Stimulated activated naive CD8-positive, alpha-beta T cell treated with anti-CD3 and anti-CD28 coated beads, Interleukin-15, amount 100 ng/mL, for 72 hours (primary cell): ENCODE results near the gene MERTK.

Experiments used
- ATAC-seq: fragments of 150-1000 bp; cut with Tn5 transposase; 2 replicates; pipeline ENCODE4 v1.10.0; 2021; ENCODE audit warnings: mild to moderate bottlenecking, moderate library complexity
- DNase-seq, 2 donors: peaks; one replicate each; pipeline ENCODE4 v3.0.0; 2021 to 2022
- H3K27ac Mint-ChIP-seq, 2 donors: one replicate each; pipeline ENCODE4 v1.8.0; 2022; ENCODE audit warnings: mild to moderate bottlenecking in 2 of 2, mixed read lengths in 2 of 2, moderate library complexity in 2 of 2
- H3K27me3 Mint-ChIP-seq: one replicate; pipeline ENCODE4 v1.8.0; 2022; ENCODE audit warnings: mixed read lengths
- H3K4me1 Mint-ChIP-seq: one replicate; pipeline ENCODE4 v1.8.0; 2022; ENCODE audit warnings: mild to moderate bottlenecking, mixed read lengths
- H3K4me3 Mint-ChIP-seq, 2 donors: one replicate each; pipeline ENCODE4 v1.8.0; 2022; ENCODE audit warnings: mild to moderate bottlenecking in 2 of 2, mixed read lengths in 2 of 2, moderate library complexity in 1 of 2
- H3K9me3 Mint-ChIP-seq, 2 donors: one replicate each; pipeline ENCODE4 v1.8.0; 2022; ENCODE audit warnings: mixed read lengths in 2 of 2

The MERTK gene

DNA sequence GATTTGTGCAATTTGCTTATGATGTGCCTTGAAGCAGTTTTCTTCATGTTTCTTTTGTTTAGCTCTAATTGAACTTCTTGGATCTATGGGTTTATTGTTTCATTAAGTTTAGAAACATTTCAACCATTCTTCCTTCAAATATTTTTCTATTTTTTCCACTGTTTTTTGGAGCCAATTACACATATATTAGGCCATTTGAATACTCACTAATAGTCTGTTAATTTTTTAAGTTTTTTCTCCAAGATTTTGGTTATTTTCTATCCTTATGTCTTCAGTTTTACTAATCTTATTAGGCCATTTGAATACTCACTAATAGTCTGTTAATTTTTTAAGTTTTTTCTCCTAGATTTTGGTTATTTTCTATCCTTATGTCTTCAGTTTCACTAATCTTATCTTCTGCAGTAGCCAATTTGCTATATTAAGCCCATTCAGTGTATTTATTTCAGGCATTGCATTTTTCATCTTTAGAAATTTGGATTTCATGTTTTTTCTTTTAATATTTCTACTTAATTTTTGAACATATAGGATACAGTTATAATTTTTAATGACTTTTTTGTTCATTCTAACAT, 147.1 kb downstream of the MERTK start:
- DNase-seq (no peak), ATAC-seq (no peak)
- H3K9me3 Mint-ChIP-seq: no peaks in the 10 kb centered on the region
- H3K27me3 Mint-ChIP-seq: peaks cover 18% of the 10 kb centered on the region
- H3K27ac Mint-ChIP-seq: no peak overlapping the region
- H3K4me1 Mint-ChIP-seq: no peaks in the 10 kb centered on the region
- H3K4me3 Mint-ChIP-seq: no peak overlapping the region

DNA sequence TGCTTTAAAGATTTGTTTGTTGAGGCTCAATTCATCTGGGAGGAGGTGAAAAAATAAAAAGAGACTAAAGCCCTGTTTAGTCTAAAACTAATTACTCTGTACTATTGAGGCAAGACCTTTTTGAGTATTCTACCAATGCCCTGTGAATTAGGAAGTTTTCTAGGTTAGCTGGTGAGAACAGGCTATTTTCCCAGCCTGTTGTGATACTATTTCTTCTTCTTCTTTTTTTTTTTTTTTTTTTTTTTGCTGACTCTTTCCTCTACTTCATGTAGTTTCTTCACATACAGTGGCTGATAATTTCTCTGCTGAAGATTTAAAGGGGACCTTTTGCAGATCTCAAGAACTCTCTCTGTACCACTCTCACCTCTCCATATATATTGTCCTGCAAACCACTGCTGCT, 147.8 kb downstream of the MERTK start:
- no peaks in the 10 kb centered on the region for H3K9me3 Mint-ChIP-seq
- H3K27ac Mint-ChIP-seq: no peak overlapping the region
- H3K4me3 Mint-ChIP-seq: no peak overlapping the region
- ATAC-seq: no peak
- peaks cover 18% of the 10 kb centered on the region for H3K27me3 Mint-ChIP-seq
- no peak for DNase-seq
- no peaks in the 10 kb centered on the region for H3K4me1 Mint-ChIP-seq

DNA sequence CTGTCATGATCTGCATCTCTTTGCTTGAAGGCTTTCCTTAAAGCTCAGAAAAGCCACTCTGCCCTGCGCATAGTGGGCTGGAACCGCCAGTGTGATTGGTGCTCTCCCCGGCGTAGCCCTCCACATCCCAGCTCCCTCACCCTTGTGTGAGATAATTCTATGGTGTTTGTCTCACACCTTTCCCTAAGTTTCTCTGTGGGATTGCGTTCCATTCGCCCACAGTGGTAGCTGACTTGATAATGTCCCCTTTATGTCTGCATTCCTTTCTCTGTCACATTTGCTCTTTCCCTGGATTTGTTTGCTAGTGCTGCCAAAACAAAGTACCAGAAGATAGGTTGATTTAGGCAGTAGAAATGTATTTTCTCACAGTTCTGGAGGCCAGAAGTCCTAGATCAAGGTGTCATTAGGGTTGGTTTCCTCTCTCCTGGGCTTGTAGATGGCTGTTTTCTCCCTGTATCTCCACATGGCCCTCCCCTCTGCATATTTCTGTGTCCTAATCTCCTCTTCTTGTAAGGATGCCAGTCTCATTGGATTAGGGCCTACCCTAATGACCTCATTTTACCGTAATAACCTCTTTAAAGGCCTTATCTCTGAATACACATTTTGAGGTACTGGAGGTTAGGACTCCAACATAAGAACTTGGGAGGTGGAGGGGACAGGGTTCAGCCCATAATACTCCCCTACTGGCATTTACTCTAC, 149.3 kb downstream of the MERTK start:
- Mint-ChIP-seq H3K4me3 (no peak overlapping the region), H3K27ac (no peak overlapping the region), H3K9me3 (no peaks in the 10 kb centered on the region), H3K4me1 (no peaks in the 10 kb centered on the region), H3K27me3 (peaks cover 18% of the 10 kb centered on the region)
- DNase-seq: no peak
- no peak for ATAC-seq

DNA sequence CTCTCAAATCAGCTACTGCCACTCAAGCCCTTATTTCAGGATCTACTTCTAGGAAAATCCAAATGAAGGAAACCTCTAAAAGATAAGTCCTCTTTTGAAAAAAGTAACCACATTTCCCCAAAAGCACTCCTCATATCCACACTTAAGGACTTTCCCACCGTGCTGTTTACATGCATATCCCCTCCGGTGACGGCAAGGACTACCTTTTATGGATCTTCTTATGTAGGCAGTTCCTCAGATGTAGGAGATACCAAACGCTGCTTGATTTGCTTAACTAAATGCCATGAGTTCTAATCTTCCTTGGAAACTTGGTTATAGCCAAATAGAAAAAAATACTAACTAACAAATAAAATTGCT, 149.8 kb downstream of the MERTK start:
- peaks cover 1% of the 10 kb centered on the region for H3K4me1 Mint-ChIP-seq
- no peak overlapping the region for H3K4me3 Mint-ChIP-seq
- peaks cover 18% of the 10 kb centered on the region for H3K27me3 Mint-ChIP-seq
- no peak for ATAC-seq
- no peaks in the 10 kb centered on the region for H3K9me3 Mint-ChIP-seq
- DNase-seq: no peak
- no peak overlapping the region for H3K27ac Mint-ChIP-seq

DNA sequence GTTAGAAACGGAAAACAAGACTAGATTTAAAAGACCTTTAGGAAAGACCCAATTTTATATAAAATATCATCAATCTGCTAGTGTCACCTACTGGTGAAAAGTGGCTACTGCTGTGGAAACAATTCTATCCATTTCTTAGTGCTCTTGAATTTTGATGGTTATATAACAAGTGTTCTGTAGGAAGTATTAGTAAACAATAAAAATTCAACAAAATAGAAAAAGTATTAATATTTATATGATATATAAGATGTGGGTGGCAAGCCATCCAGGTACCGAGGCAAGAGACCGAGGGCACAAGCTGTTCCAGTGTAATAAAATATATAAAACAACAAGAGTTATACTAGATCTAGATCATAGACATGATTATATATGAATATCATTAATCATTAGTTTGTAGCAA, 150.5 kb downstream of the MERTK start:
- Mint-ChIP-seq H3K9me3 (no peaks in the 10 kb centered on the region), H3K4me3 (no peak overlapping the region), H3K27ac (no peak overlapping the region), H3K27me3 (peaks cover 18% of the 10 kb centered on the region), H3K4me1 (peaks cover 8% of the 10 kb centered on the region)
- peak in 1 of 2 donors; percentile 27 for DNase-seq
- no peak for ATAC-seq

DNA sequence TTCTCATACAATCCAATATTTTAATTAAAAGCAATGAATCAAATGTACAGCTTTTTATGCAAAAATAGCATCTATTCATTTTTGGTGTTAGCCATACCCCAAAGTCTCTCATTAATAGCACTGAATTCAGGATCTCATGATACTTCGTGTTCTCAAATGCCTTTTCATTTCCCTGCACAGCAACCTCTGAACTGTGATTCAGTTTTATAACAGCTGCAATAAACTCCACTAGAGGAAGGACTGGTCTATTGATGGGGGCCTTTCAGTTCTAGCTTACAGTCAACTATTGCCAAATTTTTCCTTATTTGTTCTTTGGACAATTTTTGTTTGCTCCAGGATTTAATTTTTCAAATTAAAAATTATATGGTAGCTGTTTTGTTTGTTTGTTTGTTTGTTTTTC, 151.9 kb downstream of the MERTK start:
- ATAC-seq (no peak), DNase-seq (no peak)
- Mint-ChIP-seq H3K9me3 (no peaks in the 10 kb centered on the region), H3K4me1 (peaks cover 10% of the 10 kb centered on the region), H3K27ac (no peak overlapping the region), H3K4me3 (no peak overlapping the region), H3K27me3 (peaks cover 18% of the 10 kb centered on the region)

DNA sequence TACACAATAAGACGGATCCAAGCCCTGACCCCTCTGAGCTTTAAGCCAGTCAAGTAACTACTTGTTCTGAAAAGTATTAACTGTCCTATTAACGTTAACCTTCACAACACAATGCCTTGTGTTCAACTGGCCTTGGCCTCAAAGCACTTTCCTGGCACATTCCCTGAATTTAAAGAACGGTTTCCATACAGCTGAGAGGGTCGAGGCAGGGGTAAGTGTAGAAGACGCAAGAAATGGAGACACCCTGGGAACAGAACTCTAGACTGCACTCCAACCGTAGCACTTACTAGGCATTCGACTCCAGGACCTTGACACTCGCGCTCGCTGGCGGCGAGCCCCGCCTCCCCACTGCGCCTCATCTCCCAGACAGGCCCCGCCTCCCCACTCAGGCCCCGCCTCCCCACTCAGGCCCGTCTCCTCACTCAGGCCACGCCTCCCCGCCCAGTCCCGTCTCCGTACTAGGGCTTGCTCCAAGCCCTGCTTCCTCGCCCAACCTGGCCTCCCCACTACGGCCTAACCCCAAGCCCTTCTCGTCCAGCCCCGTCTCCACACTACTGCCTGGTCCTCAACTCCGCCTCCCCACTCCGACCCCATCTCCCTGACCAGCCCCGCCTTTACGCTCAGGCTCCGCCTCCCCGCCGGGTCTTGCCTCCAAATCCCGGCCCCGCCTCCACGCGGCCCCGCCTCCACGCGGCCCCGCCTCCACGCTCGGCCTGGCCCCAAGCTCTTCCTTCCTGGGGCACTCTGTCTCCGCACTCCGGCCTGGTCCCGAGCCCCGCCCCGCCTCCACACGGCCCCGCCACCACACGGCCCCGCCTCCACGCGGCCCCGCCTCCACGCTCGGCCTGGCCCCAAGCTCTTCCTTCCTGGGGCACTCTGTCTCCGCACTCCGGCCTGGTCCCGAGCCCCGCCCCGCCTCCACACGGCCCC, 155.8 kb downstream of the MERTK start:
- no peaks in the 10 kb centered on the region for H3K27me3 Mint-ChIP-seq
- peak; percentile 97 to 99 for DNase-seq
- peak overlapping the region; percentile 92 to 97 for H3K27ac Mint-ChIP-seq
- H3K4me3 Mint-ChIP-seq: peak overlapping the region; percentile 88 to 92
- H3K4me1 Mint-ChIP-seq: peaks cover 42% of the 10 kb centered on the region
- no peaks in the 10 kb centered on the region for H3K9me3 Mint-ChIP-seq
- peak; percentile 78 for ATAC-seq

DNA sequence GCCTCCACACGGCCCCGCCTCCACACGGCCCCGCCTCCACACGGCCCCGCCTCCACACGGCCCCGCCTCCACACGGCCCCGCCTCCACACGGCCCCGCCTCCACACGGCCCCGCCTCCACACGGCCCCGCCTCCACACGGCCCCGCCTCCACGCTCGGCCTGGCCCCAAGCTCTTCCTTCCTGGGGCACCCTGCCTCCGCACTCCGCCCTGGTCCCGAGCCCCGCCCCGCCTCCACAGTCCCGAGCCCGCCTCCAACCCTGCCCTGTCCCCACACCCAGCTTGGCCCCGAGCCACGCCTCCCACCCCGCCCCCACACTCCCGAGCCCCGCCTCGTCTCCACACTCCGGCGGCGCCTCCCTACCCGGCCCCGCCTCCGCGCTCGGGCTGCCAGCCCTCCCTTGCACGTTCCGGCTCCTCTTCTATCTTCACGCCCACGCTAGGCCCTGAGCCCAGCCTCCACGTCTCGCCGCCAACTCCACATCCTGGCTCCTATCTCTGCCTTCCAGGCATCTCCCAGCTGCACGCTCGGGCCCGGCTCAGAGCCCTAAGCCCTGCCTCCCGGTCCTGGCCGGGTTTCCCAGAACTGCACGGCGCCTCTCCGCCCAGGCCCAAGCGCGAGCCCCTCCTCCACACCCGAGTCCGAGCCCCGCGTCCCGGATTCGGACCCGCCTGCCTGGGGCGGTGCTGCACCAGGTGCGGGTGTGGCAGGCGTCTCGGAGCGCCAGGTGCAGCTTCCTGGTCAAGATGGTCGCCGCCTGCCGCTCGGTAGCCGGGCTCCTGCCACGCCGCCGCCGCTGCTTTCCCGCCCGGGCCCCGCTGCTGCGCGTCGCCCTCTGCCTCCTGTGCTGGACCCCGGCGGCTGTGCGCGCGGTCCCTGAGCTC, 156.7 kb downstream of the MERTK start, which contains the start of gene TMEM87B:
Gene TMEM87B (plus strand): TSS at position 423 of the 883 bp plus-strand sequence. CDS start 323 bp downstream, at position 746.
- ATAC-seq (peak; percentile 83), DNase-seq (peak; percentile 96 to 99)
- H3K4me3 Mint-ChIP-seq: peak within 1 kb of the TSS; percentile 95 to 96
- H3K4me1 Mint-ChIP-seq: peaks cover 42% of the 10 kb centered on the region
- H3K27me3 Mint-ChIP-seq: no peaks in the 10 kb centered on the region
- no peaks in the 10 kb centered on the region for H3K9me3 Mint-ChIP-seq
- peak within 1 kb of the TSS; percentile 92 to 97 for H3K27ac Mint-ChIP-seq

DNA sequence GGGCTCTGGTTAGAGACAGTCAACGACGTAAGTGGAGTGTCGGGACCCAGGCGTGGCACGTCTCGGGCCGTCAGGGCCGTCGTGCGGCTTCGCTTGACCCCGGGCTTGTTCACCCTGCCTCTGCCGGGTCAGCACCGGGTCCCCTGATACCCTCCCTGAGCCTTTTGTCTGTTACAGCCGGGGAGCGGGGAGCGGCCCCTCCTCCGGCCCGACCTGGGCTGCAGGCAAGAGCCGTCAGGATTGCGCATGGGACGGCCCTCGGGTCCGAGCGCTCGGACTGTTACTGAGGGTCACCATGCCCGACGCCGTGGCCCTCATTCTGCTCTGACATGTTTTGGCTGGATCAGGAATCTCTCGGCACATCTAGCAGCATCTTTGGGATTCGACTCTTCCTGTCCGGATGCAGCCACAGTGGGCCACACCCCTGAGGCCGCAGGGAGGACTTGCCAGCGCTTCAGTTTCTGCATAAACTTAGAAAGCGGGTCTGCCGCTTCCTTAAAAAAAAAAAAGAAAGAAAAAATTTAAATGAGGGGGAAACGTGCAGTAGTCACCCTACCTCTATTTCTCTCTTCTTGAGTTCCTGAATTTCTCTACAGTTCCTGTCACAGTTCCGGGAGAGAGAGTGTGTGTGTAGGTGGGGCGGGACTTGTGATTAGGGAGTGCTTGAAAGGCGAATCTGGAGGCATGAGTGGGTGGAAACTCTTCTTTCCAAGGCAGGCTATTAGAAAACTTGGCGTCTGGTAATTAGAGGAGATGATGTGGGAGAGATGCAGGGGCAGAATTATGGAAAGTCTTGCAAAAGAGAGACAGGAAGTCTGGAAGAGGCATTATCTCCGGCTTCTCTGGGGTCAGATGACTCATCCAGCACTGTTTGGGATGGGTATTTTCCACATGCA, 157.6 kb downstream of the MERTK start:
- Mint-ChIP-seq H3K27ac (peak overlapping the region; percentile 84 to 93), H3K4me3 (peak overlapping the region; percentile 95 to 96), H3K4me1 (peaks cover 42% of the 10 kb centered on the region), H3K27me3 (no peaks in the 10 kb centered on the region), H3K9me3 (no peaks in the 10 kb centered on the region)
- ATAC-seq: no peak
- DNase-seq: no peak

DNA sequence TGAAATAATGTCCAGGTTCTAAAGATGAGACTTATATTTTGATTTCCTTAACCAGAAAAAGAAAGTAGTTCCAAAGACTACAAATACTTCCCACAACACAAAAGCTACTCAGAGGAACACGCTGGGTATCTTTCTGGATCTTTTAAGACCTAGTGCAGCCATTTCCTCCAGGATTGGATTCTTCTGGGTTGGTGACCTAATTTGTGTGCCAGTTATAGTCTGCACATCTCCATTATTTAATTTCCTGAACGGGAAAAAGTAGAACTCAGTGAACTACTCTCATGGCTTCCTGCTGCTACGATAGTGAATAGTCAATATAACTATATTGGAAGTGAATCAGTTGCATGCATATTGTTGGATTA, 158.2 kb downstream of the MERTK start:
- H3K4me1 Mint-ChIP-seq: peaks cover 48% of the 10 kb centered on the region
- H3K4me3 Mint-ChIP-seq: peak overlapping the region; percentile 95 to 96
- ATAC-seq (no peak), DNase-seq (no peak)
- no peaks in the 10 kb centered on the region for H3K27me3 Mint-ChIP-seq
- no peaks in the 10 kb centered on the region for H3K9me3 Mint-ChIP-seq
- peak overlapping the region in 1 of 2 donors; percentile 84 for H3K27ac Mint-ChIP-seq

DNA sequence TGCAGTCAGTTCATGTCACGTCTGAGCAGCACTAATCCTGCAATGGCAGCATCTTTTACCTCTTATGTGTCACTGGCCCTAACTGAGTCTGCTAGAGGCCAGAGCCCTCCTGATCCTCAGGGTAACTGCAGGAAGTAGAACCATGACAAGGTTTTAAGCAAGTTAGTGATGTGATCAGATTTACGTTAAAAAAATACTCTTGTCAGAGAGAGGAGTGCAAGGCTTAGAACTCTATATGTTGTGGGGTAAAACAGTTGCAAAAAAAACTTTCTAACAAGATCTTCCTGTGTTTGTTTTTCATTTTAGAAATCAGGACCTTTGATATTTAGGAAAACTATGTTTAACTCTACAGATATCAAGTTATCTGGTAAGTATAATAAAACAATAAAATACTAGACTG, 161.3 kb downstream of the MERTK start:
- Mint-ChIP-seq H3K27me3 (no peaks in the 10 kb centered on the region), H3K9me3 (peaks cover 18 to 20% of the 10 kb centered on the region in 2 donors), H3K4me1 (peaks cover 60% of the 10 kb centered on the region), H3K4me3 (no peak overlapping the region), H3K27ac (no peak overlapping the region)
- DNase-seq (no peak), ATAC-seq (no peak)

DNA sequence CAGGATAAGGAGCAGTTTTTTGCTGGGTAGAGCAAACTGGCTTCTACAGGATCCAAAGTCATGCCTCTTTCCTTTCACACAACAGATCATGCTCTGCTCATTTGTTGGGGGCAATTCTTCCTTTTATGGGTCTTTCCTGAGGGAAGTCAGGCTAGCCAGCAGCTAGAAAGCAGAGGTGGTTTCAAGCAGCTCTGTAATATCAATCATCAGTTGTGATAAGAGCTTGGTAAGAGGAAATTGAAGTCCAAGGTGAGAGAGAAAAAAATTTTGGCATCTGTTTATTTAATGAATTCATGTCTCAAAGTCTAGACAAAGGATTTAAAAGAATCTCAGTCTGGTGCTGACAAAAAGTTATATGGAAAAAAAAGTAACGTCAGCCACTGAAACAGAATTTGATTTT, 162.9 kb downstream of the MERTK start:
- Mint-ChIP-seq H3K9me3 (peaks cover 18 to 24% of the 10 kb centered on the region in 2 donors), H3K4me3 (no peak overlapping the region), H3K27me3 (no peaks in the 10 kb centered on the region), H3K27ac (peak overlapping the region in 1 of 2 donors; percentile 87), H3K4me1 (peaks cover 65% of the 10 kb centered on the region)
- no peak for DNase-seq
- ATAC-seq: no peak

DNA sequence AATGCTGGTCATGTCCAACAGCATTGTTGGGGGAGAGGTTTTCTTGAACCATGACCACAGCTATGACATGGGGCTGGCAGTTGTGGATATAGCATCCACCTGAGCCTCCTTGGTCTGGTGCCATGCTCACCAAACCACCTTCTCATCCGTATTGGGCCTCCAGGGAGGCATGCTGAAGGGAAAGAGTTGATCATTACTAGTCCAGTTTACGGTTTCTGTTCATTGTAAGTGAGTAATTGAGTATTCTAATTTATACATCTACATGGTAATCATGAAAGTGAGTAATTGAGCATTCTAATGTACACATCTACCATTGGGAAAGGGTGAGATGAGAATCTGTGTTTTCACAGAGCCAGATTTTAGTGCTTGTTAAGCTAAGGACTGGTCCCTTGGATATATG, 163.4 kb downstream of the MERTK start:
- H3K27me3 Mint-ChIP-seq: no peaks in the 10 kb centered on the region
- DNase-seq (no peak), ATAC-seq (peak; percentile 31)
- H3K9me3 Mint-ChIP-seq: peaks cover 18 to 24% of the 10 kb centered on the region in 2 donors
- H3K4me3 Mint-ChIP-seq: no peak overlapping the region
- H3K4me1 Mint-ChIP-seq: peaks cover 63% of the 10 kb centered on the region
- H3K27ac Mint-ChIP-seq: no peak overlapping the region

DNA sequence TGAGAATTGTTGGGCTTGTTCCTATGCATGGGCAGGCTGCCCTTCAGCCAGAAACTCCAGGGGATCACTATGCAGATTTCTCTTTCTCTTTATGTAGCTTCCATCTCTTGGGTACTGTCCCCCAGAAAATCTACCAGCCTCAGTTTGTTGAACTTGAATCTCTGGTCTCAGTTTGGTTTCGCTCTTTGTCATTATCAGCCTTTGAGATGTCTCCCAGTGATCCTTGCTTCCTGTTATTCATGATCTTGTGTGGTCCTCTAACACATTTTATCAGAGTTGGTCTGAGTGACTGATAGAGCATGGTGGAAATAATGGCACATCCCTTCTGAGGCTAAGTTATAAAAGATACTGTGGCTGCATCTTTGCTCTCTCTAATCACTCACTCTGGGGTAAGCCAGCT, 164.5 kb downstream of the MERTK start:
- ATAC-seq: peak; percentile 93
- Mint-ChIP-seq H3K4me3 (peak overlapping the region in 1 of 2 donors; percentile 11), H3K4me1 (peaks cover 52% of the 10 kb centered on the region), H3K9me3 (peaks cover 18 to 24% of the 10 kb centered on the region in 2 donors), H3K27me3 (no peaks in the 10 kb centered on the region), H3K27ac (peak overlapping the region in 1 of 2 donors; percentile 28)
- no peak for DNase-seq
